ENCODE results near the gene REXO4. TPM values are rescaled to one million over a fixed set of nuclear protein-coding genes. Genes with fewer than 3 reads are reported as not detected.

Gene REXO4
- total RNA-seq, 2 donors from 2014 or later, result 20.6 to 28.3 TPM

- DNase-seq (ENCODE audit: low spot score in 2 of 2), result no peak
- ATAC-seq, result peak in 1 of 2 donors; percentile 20
- Mint-ChIP-seq H3K36me3 (no peaks in the 10 kb centered on the region), H3K9me3 (no peaks in the 10 kb centered on the region), H3K27ac (no peak overlapping the region)
Observed at GRCh38 chr9:133429641-133430161, 11.9 kb upstream of the REXO4 start.

- H3K36me3 Mint-ChIP-seq, result no peaks in the 10 kb centered on the region
Observed at GRCh38 chr9:133429214-133429613, 11.4 kb upstream of the REXO4 start.

GRCh38 chr9:133428617-133429101 lies 10.8 kb upstream of the REXO4 start:
- Mint-ChIP-seq H3K36me3 (no peaks in the 10 kb centered on the region), H3K27ac (no peak overlapping the region), H3K9me3 (no peaks in the 10 kb centered on the region)
- no peak for DNase-seq (ENCODE audit: low spot score in 2 of 2)
- peak; percentile 24 to 54 for ATAC-seq

More at GRCh38 chr9:133429214-133429613, 11.4 kb upstream of the REXO4 start:
- ATAC-seq (no peak), DNase-seq (ENCODE audit: low spot score in 2 of 2) (no peak)
- Mint-ChIP-seq H3K27ac (no peak overlapping the region), H3K9me3 (no peaks in the 10 kb centered on the region)

GRCh38 chr9:133427658-133428348 lies 10.0 kb upstream of the REXO4 start:
- Mint-ChIP-seq H3K9me3 (no peaks in the 10 kb centered on the region), H3K27ac (no peak overlapping the region), H3K36me3 (no peaks in the 10 kb centered on the region)
- ATAC-seq, result no peak
- DNase-seq (ENCODE audit: low spot score in 2 of 2), result no peak

GRCh38 chr9:133426011-133426410 lies 8.2 kb upstream of the REXO4 start:
- no peak for DNase-seq (ENCODE audit: low spot score in 2 of 2)
- ATAC-seq, result no peak
- Mint-ChIP-seq H3K27ac (no peak overlapping the region), H3K36me3 (no peaks in the 10 kb centered on the region), H3K9me3 (no peaks in the 10 kb centered on the region)

- ATAC-seq, result no peak
- no peaks in the 10 kb centered on the region for H3K36me3 Mint-ChIP-seq
- H3K27ac Mint-ChIP-seq, result no peak overlapping the region
- no peak for DNase-seq (ENCODE audit: low spot score in 2 of 2)
- no peaks in the 10 kb centered on the region for H3K9me3 Mint-ChIP-seq
Observed at GRCh38 chr9:133425049-133425632, 7.3 kb upstream of the REXO4 start.

GRCh38 chr9:133424187-133424586 lies 6.4 kb upstream of the REXO4 start:
- no peak for ATAC-seq
- Mint-ChIP-seq H3K27ac (no peak overlapping the region), H3K36me3 (no peaks in the 10 kb centered on the region), H3K9me3 (no peaks in the 10 kb centered on the region)
- DNase-seq (ENCODE audit: low spot score in 2 of 2), result no peak

- Mint-ChIP-seq H3K36me3 (peaks cover 3% of the 10 kb centered on the region in 2 donors), H3K27ac (peak overlapping the region in 1 of 2 donors; percentile 2), H3K9me3 (no peaks in the 10 kb centered on the region)
- ATAC-seq (no peak), DNase-seq (ENCODE audit: low spot score in 2 of 2) (no peak)
Observed at GRCh38 chr9:133423216-133423615, 5.4 kb upstream of the REXO4 start.

- ATAC-seq, result peak; percentile 35 to 66
- peaks cover 15 to 17% of the 10 kb centered on the region in 2 donors for H3K36me3 Mint-ChIP-seq
Observed at GRCh38 chr9:133421615-133422542, 4.1 kb upstream of the REXO4 start, which contains the start of gene ADAMTS13. ADAMTS13 (plus strand) TSS chr9:133422367; CDS start chr9:133422444, 77 bp downstream.

GRCh38 chr9:133420392-133420827 lies 2.6 kb upstream of the REXO4 start:
- H3K36me3 Mint-ChIP-seq, result peaks cover 20 to 30% of the 10 kb centered on the region in 2 donors
- ATAC-seq, result no peak

More at GRCh38 chr9:133421615-133422542, 4.1 kb upstream of the REXO4 start, which contains the start of gene ADAMTS13:
- peak; percentile 30 to 62 for DNase-seq (ENCODE audit: low spot score in 2 of 2)
- Mint-ChIP-seq H3K9me3 (no peaks in the 10 kb centered on the region), H3K27ac (peak within 1 kb of the TSS; percentile 40 to 76)

GRCh38 chr9:133419005-133419404 lies 1.2 kb upstream of the REXO4 start:
- peaks cover 20 to 40% of the 10 kb centered on the region in 2 donors for H3K36me3 Mint-ChIP-seq
- peak overlapping the region; percentile 90 to 98 for H3K27ac Mint-ChIP-seq
- H3K9me3 Mint-ChIP-seq, result no peaks in the 10 kb centered on the region
- DNase-seq (ENCODE audit: low spot score in 2 of 2), result no peak
- ATAC-seq, result no peak

More at GRCh38 chr9:133420392-133420827, 2.6 kb upstream of the REXO4 start:
- no peak for DNase-seq (ENCODE audit: low spot score in 2 of 2)
- Mint-ChIP-seq H3K9me3 (no peaks in the 10 kb centered on the region), H3K27ac (no peak overlapping the region)

GRCh38 chr9:133415170-133415569 lies 2.6 kb downstream of the REXO4 start:
- peak overlapping the region; percentile 10 to 98 for H3K27ac Mint-ChIP-seq
- no peaks in the 10 kb centered on the region for H3K9me3 Mint-ChIP-seq
- DNase-seq (ENCODE audit: low spot score in 2 of 2), result no peak
- peaks cover 24 to 40% of the 10 kb centered on the region in 2 donors for H3K36me3 Mint-ChIP-seq
- no peak for ATAC-seq

- peaks cover 5 to 15% of the 10 kb centered on the region in 2 donors for H3K36me3 Mint-ChIP-seq
Observed at GRCh38 chr9:133408042-133408441, 9.8 kb downstream of the REXO4 start.

GRCh38 chr9:133406480-133407307 lies 11.1 kb downstream of the REXO4 start:
- Mint-ChIP-seq H3K27ac (peak overlapping the region in 1 of 2 donors; percentile 77), H3K9me3 (no peaks in the 10 kb centered on the region), H3K36me3 (peaks cover 5 to 15% of the 10 kb centered on the region in 2 donors)
- ATAC-seq, result peak; percentile 92 to 96
- DNase-seq (ENCODE audit: low spot score in 2 of 2), result peak; percentile 84 to 85

More at GRCh38 chr9:133408042-133408441, 9.8 kb downstream of the REXO4 start:
- DNase-seq (ENCODE audit: low spot score in 2 of 2) (no peak), ATAC-seq (no peak)
- H3K9me3 Mint-ChIP-seq, result no peaks in the 10 kb centered on the region
- H3K27ac Mint-ChIP-seq, result no peak overlapping the region

Data from activated naive CD4-positive, alpha-beta T cell treated with anti-CD3 and anti-CD28 coated beads, Interleukin-2, amount 50 U/mL, for 72 hours (primary cell).